Ramos (cell line): Measurements from ENCODE around the gene PCDHGA11.
"Not testable (repeated sequence)": the region's sequence is repeated elsewhere in the genome, so short reads cannot be mapped to it uniquely, and the experiment has no call there.

ENCODE experiments used
- in situ Hi-C: fragments of 300-500 bp; cut with MboI; formaldehyde crosslinking; loops from one replicate; pipeline ENCODE4 v1.14.3; 2022; ENCODE audit warnings: low sequenced_read_pairs; ENCODE audit not compliant: unreplicated experiment

PCDHGA11 gene

GRCh38 chr5:141420855-141421488, at the start of gene PCDHGA11:
TSS of gene PCDHGA11 (plus strand) at chr5:141421051. CDS start at chr5:141421228, 177 bp downstream.
- in situ Hi-C loops: loop anchor here (5.0 kb wide), 1 partner anchor 136 kb away; no protein-coding TSS in a partner anchor

DNA sequence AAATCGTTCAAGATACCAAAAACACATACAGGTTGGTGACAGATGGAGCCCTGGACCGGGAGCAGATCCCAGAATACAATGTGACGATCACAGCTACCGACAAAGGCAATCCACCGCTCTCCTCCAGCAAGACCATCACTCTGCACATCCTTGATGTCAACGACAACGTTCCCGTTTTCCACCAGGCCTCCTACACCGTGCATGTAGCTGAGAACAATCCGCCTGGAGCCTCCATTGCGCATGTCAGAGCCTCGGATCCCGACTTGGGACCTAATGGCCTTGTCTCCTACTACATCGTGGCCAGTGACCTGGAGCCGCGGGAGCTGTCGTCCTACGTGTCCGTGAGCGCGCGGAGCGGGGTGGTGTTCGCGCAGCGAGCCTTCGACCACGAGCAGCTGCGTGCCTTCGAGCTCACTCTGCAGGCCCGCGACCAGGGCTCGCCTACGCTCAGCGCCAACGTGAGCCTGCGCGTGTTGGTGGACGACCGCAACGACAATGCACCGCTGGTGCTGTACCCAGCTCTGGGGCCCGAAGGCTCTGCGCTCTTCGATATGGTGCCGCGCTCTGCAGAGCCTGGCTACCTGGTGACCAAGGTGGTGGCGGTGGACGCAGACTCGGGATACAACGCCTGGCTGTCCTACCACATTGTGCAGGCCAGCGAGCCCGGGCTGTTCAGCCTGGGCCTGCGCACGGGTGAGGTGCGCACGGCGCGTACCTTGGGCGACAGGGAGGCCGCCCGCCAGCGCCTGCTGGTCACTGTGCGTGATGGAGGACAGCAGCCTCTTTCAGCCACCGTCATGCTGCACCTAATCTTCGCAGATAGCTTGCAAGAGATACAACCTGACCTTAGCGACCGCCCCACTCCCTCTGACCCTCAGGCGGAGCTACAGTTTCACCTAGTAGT, 49.0 kb upstream of the PCDHGA11 start:
- in situ Hi-C loops: no loop called here

DNA sequence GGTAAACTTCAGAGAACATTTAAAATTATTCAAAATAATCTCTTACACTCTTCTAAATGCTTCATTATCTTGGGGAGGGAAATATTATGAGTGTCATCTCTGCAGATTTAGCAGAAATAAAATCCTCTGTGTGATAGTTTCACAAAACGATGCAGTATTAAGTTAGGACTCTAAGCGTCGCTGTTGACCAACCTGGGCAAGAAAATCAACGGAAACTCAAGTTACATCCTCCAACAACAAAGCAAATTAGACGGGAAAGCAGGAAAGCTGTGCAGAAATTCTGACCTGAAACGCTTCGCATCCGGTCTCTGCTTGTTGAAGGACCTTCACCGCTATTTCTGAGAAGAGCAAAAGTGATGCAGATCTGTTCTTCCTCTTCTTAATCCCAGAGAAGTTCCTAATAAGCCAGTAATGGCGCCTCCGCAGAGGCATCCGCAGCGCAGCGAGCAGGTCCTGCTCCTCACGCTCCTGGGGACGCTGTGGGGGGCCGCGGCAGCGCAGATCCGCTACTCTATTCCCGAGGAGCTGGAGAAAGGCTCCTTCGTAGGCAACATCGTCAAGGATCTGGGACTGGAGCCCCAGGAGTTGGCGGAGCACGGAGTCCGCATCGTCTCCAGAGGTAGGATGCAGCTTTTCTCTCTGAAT, 47.1 kb upstream of the PCDHGA11 start, which contains the start of gene PCDHGA6:
Gene PCDHGA6 (plus strand): TSS at position 219 of the 645 bp plus-strand sequence. CDS start 193 bp downstream, at position 412.
- in situ Hi-C loops: no loop called here

GRCh38 chr5:141374627-141375026, 46.2 kb upstream of the PCDHGA11 start:
- in situ Hi-C loops: no loop called here

GRCh38 chr5:141375444-141376155, 45.3 kb upstream of the PCDHGA11 start:
- in situ Hi-C loops: not testable (repeated sequence)

- in situ Hi-C loops: no loop called here
Measured at GRCh38 chr5:141382469-141383294, 38.2 kb upstream of the PCDHGA11 start, which contains the start of gene PCDHGA7. TSS of gene PCDHGA7 (plus strand) at chr5:141382742. CDS start at chr5:141382900, 158 bp downstream.

DNA sequence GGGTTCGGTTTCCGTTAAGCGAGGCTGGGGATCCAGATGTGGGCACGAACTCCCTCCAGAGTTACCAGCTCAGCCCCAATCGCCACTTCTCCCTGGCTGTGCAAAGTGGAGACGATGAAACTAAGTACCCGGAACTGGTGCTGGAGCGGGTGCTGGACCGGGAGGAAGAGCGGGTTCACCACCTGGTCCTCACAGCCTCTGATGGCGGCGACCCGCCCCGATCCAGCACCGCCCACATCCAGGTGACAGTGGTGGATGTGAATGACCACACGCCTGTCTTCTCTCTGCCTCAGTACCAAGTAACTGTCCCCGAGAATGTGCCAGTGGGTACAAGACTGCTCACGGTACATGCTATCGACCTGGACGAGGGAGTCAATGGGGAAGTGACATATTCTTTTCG, 37.5 kb upstream of the PCDHGA11 start:
- in situ Hi-C loops: no loop called here

DNA sequence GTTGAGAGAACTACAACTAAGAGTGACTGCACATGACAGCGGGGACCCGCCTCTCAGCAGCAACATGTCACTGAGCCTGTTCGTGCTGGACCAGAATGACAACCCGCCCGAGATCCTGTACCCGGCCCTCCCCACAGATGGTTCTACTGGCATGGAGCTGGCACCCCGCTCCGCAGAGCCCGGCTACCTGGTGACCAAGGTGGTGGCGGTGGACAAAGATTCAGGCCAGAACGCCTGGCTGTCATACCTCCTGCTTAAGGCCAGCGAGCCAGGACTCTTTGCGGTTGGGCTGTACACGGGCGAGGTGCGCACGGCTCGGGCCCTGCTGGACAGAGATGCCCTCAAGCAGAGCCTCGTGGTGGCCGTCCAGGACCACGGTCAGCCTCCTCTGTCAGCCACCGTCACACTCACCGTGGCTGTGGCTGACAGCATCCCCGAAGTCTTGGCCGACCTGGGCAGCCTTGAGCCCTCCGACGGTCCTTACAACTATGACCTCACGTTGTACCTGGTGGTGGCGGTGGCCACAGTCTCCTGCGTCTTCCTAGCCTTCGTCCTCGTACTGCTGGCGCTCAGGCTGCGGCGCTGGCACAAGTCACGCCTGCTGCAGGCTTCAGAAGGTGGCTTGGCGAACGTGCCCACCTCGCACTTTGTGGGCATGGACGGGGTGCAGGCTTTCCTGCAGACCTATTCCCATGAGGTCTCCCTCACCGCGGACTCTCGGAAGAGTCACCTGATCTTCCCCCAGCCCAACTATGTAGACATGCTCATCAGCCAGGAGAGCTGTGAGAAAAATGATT, 36.2 kb upstream of the PCDHGA11 start:
- in situ Hi-C loops: no loop called here

DNA sequence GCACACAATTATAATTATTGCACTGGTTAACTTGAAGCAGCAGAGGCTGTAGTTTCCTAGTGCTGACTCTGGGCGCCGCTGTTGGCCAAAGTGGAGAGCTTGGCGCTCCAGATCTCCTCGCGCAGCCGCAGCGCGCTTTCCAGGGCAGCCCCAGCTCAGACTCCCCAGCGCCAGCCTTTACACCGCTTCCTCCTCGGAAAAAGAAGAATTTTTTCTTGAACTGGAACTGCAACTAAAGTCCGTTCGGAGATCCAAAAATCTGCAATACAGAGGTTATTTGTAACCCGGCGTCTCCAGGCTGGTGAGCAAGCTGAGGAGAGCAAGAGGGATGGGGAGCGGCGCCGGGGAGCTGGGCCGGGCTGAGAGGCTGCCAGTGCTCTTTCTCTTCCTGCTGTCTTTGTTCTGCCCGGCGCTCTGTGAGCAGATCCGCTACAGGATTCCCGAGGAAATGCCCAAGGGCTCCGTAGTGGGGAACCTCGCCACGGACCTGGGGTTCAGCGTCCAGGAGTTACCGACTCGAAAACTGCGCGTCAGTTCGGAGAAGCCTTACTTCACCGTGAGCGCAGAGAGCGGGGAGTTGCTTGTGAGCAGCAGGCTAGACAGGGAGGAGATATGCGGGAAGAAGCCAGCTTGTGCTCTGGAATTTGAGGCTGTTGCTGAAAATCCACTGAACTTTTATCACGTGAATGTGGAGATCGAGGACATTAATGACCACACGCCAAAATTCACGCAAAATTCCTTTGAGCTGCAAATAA, 33.1 kb upstream of the PCDHGA11 start, which contains the start of gene PCDHGB4:
Gene PCDHGB4 (plus strand): TSS at position 142 of the 755 bp plus-strand sequence. CDS start 187 bp downstream, at position 329.
- in situ Hi-C loops: not testable (repeated sequence)

- in situ Hi-C loops: no loop called here
Measured at GRCh38 chr5:141388661-141389060, 32.2 kb upstream of the PCDHGA11 start.

- in situ Hi-C loops: no loop called here
Measured at GRCh38 chr5:141389153-141390042, 31.5 kb upstream of the PCDHGA11 start.

- in situ Hi-C loops: no loop called here
Measured at GRCh38 chr5:141392429-141393198, 28.2 kb upstream of the PCDHGA11 start, which contains the start of gene PCDHGA8. TSS of gene PCDHGA8 (plus strand) at chr5:141392633. CDS start at chr5:141392814, 181 bp downstream.

- in situ Hi-C loops: no loop called here
Measured at GRCh38 chr5:141393267-141393666, 27.6 kb upstream of the PCDHGA11 start.

GRCh38 chr5:141394401-141395187, 26.3 kb upstream of the PCDHGA11 start:
- in situ Hi-C loops: not testable (repeated sequence)
